Breast epithelium (tissue), 4 donors: ENCODE measurements around the gene TRMT11. TPM values are rescaled to one million over a fixed set of nuclear protein-coding genes. Genes with fewer than 3 reads are reported as not detected.

Experiments used
- DNase-seq, 2 donors: peaks; one replicate each; pipeline ENCODE4 v3.0.0-alpha.2; 2019; ENCODE audit warnings: low spot score in 2 of 2
- H3K27ac ChIP-seq, 2 donors: fragments of 200-600 bp; sonication (generic) in 1 of 2; one replicate each; pipeline ENCODE4 v1.5.1; 2016 to 2019; ENCODE audit warnings: mild to moderate bottlenecking in 1 of 2
- H3K27me3 ChIP-seq, 2 donors: fragments of 200-600 bp; sonication (generic) in 1 of 2; one replicate each; pipeline versions ENCODE4 v1.5.1 to v1.6.0; 2017 to 2019; ENCODE audit warnings: control low read depth in 1 of 2, mild to moderate bottlenecking in 1 of 2
- H3K36me3 ChIP-seq: fragments of 200-600 bp; one replicate; pipeline ENCODE4 v1.5.1; 2019
- H3K4me1 ChIP-seq, 2 donors: fragments of 200-600 bp; sonication (generic); one replicate each; pipeline ENCODE4 v1.5.1; 2016 to 2019; ENCODE audit warnings: control low read depth in 1 of 2
- H3K4me3 ChIP-seq, 3 donors: fragments of 200-600 bp; sonication (generic); 1 replicate in 2 of 3; 2 replicates in 1 of 3; pipeline ENCODE4 v1.5.1; 2016 to 2019; ENCODE audit warnings: mild to moderate bottlenecking in 3 of 3, moderate library complexity in 2 of 3
- H3K9me3 ChIP-seq, 2 donors: fragments of 200-600 bp; sonication (generic) in 1 of 2; one replicate each; pipeline ENCODE4 v1.5.1; 2016 to 2019; ENCODE audit warnings: control low read depth in 1 of 2
- POLR2A ChIP-seq: fragments of 450-650 bp; IDR thresholded peaks from one replicate; pipeline ENCODE4 v1.6.1; 2016; ENCODE audit warnings: antibody characterized with exemption, mild to moderate bottlenecking, moderate library complexity
- POLR2AphosphoS5 ChIP-seq, 3 donors: sonication (generic); formaldehyde crosslinking; IDR thresholded peaks; one replicate each; pipeline ENCODE4 v1.6.1; 2017; ENCODE audit warnings: antibody characterized with exemption in 3 of 3
- intact Hi-C: fragments of 100-400 bp; cut with DNase I; formaldehyde crosslinking; loops from one replicate; pipeline ENCODE4 v1.15.1; 2023; ENCODE audit warnings: low total_unique reads
- total RNA-seq, 3 donors: library from RNA; depleted of rRNA; stranded (reverse); fragments of >200 nt; gene quantifications; one replicate each; pipeline ENCODE4 v1.1.0, GENCODE V29; 2016
- TF ChIP-seq, protein P1 (sequence below), 3 donors: fragments of 450-650 bp; IDR thresholded peaks; one replicate each; pipeline ENCODE4 v1.5.1; 2016 to 2017; ENCODE audit warnings: antibody characterized with exemption in 3 of 3, mild to moderate bottlenecking in 3 of 3, moderate library complexity in 3 of 3

TRMT11 gene
- total RNA-seq, 3 donors from 2014 or later = 17.3 to 48.3 (median 39.7) TPM

DNA sequence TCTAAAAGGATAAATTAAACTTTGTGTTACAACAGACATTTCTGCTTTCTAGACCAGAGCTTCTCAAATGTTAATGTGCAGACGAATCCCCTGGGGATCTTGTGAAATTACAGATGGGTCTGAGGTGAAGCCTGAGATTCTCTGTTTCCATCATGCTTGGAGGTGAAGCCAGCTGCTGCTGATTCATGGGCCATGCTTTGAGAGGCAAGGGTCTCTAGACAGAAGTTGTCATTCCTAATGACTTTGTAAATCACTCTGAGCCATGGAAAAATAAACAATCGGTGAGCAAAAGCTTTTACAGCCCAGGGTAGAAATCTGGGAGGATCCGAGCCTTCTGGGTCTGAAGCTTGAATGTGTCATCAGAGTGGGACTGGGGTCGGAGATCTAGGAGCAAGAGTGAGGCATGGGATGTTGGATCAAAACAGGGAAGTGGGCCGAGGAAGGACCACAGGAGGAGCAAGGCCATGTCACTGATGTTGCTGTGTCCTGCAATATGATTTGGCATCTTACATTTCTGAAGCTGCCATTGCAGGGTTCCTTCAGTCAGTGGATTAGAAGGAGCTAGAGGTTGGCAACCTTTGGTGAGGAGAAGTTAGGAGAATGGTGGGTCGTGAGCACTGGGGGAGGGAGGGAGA lies 77.3 kb downstream of the TRMT11 start:
- intact Hi-C loops = no loop called here

DNA sequence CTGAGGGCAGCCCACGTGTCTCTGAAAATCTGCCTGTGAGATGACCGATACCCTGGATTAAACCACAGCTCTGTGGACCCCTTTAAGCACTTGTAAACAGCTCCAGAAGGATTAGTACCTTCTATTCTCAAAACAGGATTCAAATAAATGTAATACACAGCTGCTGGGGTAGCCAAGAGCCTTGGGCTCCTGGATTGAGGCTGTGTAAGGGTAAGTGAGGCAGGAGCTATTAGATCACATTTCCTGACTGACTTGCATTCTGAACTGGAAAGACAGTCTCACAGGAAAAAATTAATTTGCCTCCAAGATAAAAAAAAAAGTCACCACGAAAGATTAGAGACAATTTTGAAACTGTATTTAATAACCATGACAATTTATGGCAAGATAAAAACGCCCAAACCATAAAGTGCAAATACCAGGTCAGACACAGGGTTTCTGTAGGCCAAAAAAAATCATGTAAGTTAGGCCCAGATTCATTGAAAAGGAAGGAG lies 78.0 kb downstream of the TRMT11 start:
- Histone ChIP-seq H3K27me3 (no peaks in the 10 kb centered on the region), H3K4me3 (no peak overlapping the region), H3K27ac (peak overlapping the region in 1 of 2 donors; percentile 27), H3K9me3 (peaks cover 0 to 5% of the 10 kb centered on the region in 2 donors), H3K36me3 (peaks cover 4% of the 10 kb centered on the region), H3K4me1 (no peaks in the 10 kb centered on the region)
- intact Hi-C loops = no loop called here
- DNase-seq = no peak
- TF ChIP-seq POLR2A (no peak), POLR2AphosphoS5 (IDR thresholded peaks at IDR 0.05) (no peak)
- TF ChIP-seq, protein P1, sequence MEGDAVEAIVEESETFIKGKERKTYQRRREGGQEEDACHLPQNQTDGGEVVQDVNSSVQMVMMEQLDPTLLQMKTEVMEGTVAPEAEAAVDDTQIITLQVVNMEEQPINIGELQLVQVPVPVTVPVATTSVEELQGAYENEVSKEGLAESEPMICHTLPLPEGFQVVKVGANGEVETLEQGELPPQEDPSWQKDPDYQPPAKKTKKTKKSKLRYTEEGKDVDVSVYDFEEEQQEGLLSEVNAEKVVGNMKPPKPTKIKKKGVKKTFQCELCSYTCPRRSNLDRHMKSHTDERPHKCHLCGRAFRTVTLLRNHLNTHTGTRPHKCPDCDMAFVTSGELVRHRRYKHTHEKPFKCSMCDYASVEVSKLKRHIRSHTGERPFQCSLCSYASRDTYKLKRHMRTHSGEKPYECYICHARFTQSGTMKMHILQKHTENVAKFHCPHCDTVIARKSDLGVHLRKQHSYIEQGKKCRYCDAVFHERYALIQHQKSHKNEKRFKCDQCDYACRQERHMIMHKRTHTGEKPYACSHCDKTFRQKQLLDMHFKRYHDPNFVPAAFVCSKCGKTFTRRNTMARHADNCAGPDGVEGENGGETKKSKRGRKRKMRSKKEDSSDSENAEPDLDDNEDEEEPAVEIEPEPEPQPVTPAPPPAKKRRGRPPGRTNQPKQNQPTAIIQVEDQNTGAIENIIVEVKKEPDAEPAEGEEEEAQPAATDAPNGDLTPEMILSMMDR (IDR thresholded peaks at IDR 0.05) = no peak

More for the DNA sequence above, 77.3 kb downstream of the TRMT11 start:
- Histone ChIP-seq H3K36me3 (peaks cover 4% of the 10 kb centered on the region), H3K9me3 (peaks cover 0 to 5% of the 10 kb centered on the region in 2 donors), H3K27ac (peak overlapping the region in 1 of 2 donors; percentile 27), H3K4me3 (no peak overlapping the region), H3K27me3 (no peaks in the 10 kb centered on the region), H3K4me1 (no peaks in the 10 kb centered on the region)
- DNase-seq = no peak
- TF ChIP-seq POLR2AphosphoS5 (IDR thresholded peaks at IDR 0.05) = no peak
- no peak for TF ChIP-seq POLR2A
- TF ChIP-seq, protein P1 (IDR thresholded peaks at IDR 0.05) = no peak

DNA sequence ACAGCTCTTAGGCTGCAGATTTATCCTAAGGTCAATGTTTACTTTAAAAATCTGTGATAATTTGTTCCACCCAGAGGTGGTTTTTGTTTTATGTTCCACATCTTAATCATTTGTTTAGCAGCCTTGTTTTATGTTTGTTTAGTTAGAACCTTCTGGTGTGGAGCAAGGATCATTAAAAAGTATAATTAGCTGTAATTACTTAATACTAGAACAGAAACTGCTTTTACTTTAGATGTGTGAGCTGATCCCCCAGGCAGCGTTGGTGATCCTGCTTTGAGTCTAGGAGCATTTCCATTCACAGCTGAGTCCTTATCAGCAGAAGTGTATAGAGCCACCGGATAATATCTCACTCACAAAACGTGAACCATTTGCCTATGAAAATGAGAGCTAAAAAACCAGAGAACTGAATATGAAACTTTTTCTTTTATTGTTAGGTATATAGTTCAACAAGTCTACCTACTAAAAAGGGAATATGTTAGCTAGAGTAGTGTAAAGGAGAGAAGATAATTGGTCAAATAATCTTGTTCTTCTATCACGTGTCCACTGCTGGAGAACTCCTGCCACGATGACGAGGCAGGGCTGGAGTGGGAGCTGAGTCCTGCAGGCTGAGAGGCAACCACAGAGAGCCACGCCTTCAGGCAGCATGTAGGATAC lies 78.5 kb downstream of the TRMT11 start:
- H3K27ac ChIP-seq = no peak overlapping the region
- intact Hi-C loops = no loop called here
- TF ChIP-seq POLR2AphosphoS5 (IDR thresholded peaks at IDR 0.05) (no peak), POLR2A (no peak)

DNA sequence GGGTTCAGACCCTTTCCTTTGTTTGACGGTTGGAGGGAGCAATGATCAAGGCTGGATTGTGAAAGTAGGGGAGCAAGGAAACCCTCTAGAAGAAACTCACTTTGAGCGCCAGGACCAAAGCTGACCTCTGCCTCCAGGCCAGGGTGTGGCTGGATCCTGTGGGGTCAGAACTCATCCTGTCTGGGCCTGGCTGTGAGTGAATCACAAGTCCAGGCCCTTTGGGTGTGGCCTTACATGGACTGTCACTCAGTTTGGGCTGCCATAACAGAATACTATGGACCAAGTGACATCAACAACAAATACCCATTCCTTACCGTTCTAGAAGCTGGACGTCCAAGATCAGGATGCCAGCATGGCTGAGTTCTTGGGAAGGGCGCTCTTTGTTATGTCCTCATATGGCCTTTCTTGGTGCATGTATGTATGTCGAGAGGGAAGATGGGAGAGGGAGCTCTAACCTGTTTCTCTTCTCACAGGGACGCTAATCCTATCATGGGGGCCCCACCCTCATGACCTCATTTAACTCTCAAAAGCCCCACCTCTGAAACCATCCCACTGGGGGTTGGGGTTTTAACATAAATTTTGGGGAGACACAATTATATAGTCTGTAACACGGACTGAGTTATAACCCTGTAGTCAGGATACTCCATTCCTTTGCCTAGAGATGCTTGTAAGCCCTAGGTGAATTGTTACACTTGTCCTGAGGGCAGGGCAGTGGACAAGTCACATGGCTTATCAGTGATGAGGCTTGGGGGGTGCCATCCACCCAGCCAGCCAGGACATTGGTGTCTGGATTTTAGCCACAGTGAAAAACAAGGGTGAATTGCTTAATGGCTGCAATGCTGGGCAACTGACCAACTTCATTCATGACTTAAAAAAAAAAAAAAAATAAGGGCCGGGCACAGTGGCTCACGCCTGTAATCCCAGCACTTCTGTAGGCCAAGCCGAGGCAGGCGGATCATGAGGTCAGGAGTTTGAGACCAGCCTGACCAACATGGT lies 80.0 kb downstream of the TRMT11 start:
- Histone ChIP-seq H3K27ac (no peak overlapping the region), H3K9me3 (peaks cover 0 to 5% of the 10 kb centered on the region in 2 donors), H3K4me1 (no peaks in the 10 kb centered on the region), H3K36me3 (peaks cover 4% of the 10 kb centered on the region), H3K4me3 (no peak overlapping the region), H3K27me3 (no peaks in the 10 kb centered on the region)
- no peak for DNase-seq
- intact Hi-C loops = no loop called here
- TF ChIP-seq POLR2A (no peak), POLR2AphosphoS5 (IDR thresholded peaks at IDR 0.05) (no peak)
- TF ChIP-seq, protein P1 (IDR thresholded peaks at IDR 0.05) = no peak

More for the DNA sequence above, 78.5 kb downstream of the TRMT11 start:
- Histone ChIP-seq H3K4me1 (no peaks in the 10 kb centered on the region), H3K4me3 (no peak overlapping the region), H3K9me3 (peaks cover 0 to 5% of the 10 kb centered on the region in 2 donors), H3K36me3 (peaks cover 4% of the 10 kb centered on the region), H3K27me3 (no peaks in the 10 kb centered on the region)
- DNase-seq = no peak

DNA sequence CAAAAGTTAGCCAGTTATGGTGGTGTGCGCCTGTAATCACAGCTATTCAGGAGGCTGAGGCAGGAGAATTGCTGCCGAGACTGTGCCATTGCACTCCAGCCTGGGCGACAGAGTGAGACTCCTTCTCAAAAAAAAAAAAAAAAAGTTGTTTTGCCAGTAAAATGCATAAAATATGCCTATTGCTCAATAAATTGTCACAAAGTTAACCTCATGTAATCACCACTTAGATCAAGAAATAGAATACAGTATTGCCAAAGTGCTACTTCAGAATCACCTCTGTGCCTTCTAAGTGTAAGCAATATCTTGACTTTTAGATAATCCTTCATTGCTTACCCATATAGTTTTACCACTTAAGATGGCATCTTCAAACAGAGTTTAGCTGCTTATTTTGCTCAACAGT lies 80.7 kb downstream of the TRMT11 start:
- H3K4me1 ChIP-seq = no peaks in the 10 kb centered on the region
- H3K27ac ChIP-seq = no peak overlapping the region
- H3K9me3 ChIP-seq = peaks cover 0 to 5% of the 10 kb centered on the region in 2 donors
- DNase-seq = no peak
- intact Hi-C loops = no loop called here
- no peaks in the 10 kb centered on the region for H3K27me3 ChIP-seq
- H3K36me3 ChIP-seq = peaks cover 4% of the 10 kb centered on the region
- H3K4me3 ChIP-seq = no peak overlapping the region
- TF ChIP-seq POLR2AphosphoS5 (IDR thresholded peaks at IDR 0.05) (no peak), POLR2A (no peak)
- TF ChIP-seq, protein P1 (IDR thresholded peaks at IDR 0.05) = no peak
